HepG2 (cell line): ENCODE measurements around the gene SIN3A. TPM values are rescaled to one million over a fixed set of nuclear protein-coding genes. Genes with fewer than 3 reads are reported as not detected.

Source experiments
- ATF6 ChIP-seq: sonication (generic); formaldehyde crosslinking; conservative IDR thresholded peaks from 2 replicates; pipeline ENCODE4 v1.4.0; 2020; ENCODE audit warnings: missing genetic modification reagents
- EZH2 ChIP-seq: conservative IDR thresholded peaks from 2 replicates; pipeline ENCODE4 v1.6.1; 2012; ENCODE audit warnings: mild to moderate bottlenecking, low read depth, low read length, moderate library complexity
- KDM3A ChIP-seq: IDR thresholded peaks from 2 replicates; pipeline ENCODE4 v1.6.1; 2018; ENCODE audit warnings: low read depth, missing compliant biosample characterization
- KDM6A ChIP-seq: IDR thresholded peaks from 2 replicates; pipeline ENCODE4 v1.6.1; 2016; ENCODE audit warnings: low read depth
- PHF20 ChIP-seq: sonication (generic); formaldehyde crosslinking; IDR thresholded peaks from 2 replicates; pipeline ENCODE4 v1.5.0; 2020; ENCODE audit warnings: mild to moderate bottlenecking, missing genetic modification reagents
- RERE ChIP-seq: IDR thresholded peaks from 2 replicates; pipeline ENCODE4 v1.6.1; 2016; ENCODE audit warnings: low read depth, missing genetic modification reagents, missing compliant biosample characterization
- SPEN ChIP-seq: sonication (generic); formaldehyde crosslinking; IDR thresholded peaks from 2 replicates; pipeline ENCODE4 v1.5.1; 2020; ENCODE audit warnings: low read depth, mild to moderate bottlenecking, missing genetic modification reagents
- UBTF ChIP-seq: sonication (generic); formaldehyde crosslinking; IDR thresholded peaks from 2 replicates; pipeline ENCODE4 v1.4.0; 2020; ENCODE audit warnings: mild to moderate bottlenecking, missing genetic modification reagents
- ZBTB3 ChIP-seq: sonication (generic); formaldehyde crosslinking; IDR thresholded peaks from 2 replicates; pipeline ENCODE4 v1.4.0; 2020; ENCODE audit warnings: low read depth, mild to moderate bottlenecking, moderate library complexity, missing genetic modification reagents, borderline replicate concordance
- ZBTB38 ChIP-seq: sonication (generic); formaldehyde crosslinking; IDR thresholded peaks from 2 replicates; pipeline ENCODE4 v1.5.1; 2020; ENCODE audit warnings: mild to moderate bottlenecking, missing genetic modification reagents
- ZNF451 ChIP-seq: sonication (generic); formaldehyde crosslinking; IDR thresholded peaks from 2 replicates; pipeline ENCODE4 v1.5.0; 2020; ENCODE audit warnings: mild to moderate bottlenecking, missing genetic modification reagents
- ZNF75D ChIP-seq: sonication (generic); formaldehyde crosslinking; IDR thresholded peaks from 2 replicates; pipeline ENCODE4 v1.8.1; 2023; ENCODE audit warnings: missing genetic modification reagents, mild to moderate bottlenecking, borderline replicate concordance
- polyA plus RNA-seq, 8 experiments: library from polyadenylated mRNA; depleted of rRNA in 3 of 8; stranded (reverse) in 7 of 8; unstranded in 1 of 8; fragments of >200 nt; fragmentation: Illumina TruSeq in 4 of 8; extraction: Trizol in 4 of 8; gene quantifications; 2 replicates each; pipeline versions ENCODE4 v1.2.1 to v1.2.3, GENCODE V29; 2011 to 2016; ENCODE audit warnings: low read depth in 4 of 8, missing spikeins in 1 of 8, mixed read lengths in 1 of 8; ENCODE audit not compliant: insufficient read depth in 1 of 8
- total RNA-seq, 5 experiments: library from RNA; depleted of rRNA; stranded (reverse); fragments of >200 nt; fragmentation: Illumina TruSeq; extraction: Trizol; gene quantifications; 2 replicates each; pipeline ENCODE4 v1.2.3, GENCODE V29; 2016; ENCODE audit warnings: low read depth in 1 of 5
- TF ChIP-seq, protein P1 (sequence below): sonication (generic); formaldehyde crosslinking; IDR thresholded peaks from 2 replicates; pipeline ENCODE4 v1.4.0; 2020; ENCODE audit warnings: mild to moderate bottlenecking, missing genetic modification reagents

Gene SIN3A
- total and polyA plus RNA-seq, 2 of the 13 experiments (the other 11 are each of a cell fraction or from before 2014, with no cell fraction given): 16.1 to 28.1 TPM

- 0 out of 2 replicates have a peak, but pooled peaks have one; percentile 20 for TF ChIP-seq ATF6 (CRISPR knock-in tag)
- TF ChIP-seq ZNF451 (CRISPR knock-in tag): peak; percentile 84; the same call in 1 of the 2 replicates
- peak; percentile 76 for TF ChIP-seq UBTF (CRISPR knock-in tag)
- TF ChIP-seq KDM6A: 0 out of 2 replicates have a peak, but pooled peaks have one; percentile 11
- peak; percentile 76; the same call in 1 of the 2 replicates for TF ChIP-seq SPEN (CRISPR knock-in tag)
- TF ChIP-seq KDM3A: peak; percentile 48; the same call in 1 of the 2 replicates
- no peak for TF ChIP-seq ZNF75D (CRISPR knock-in tag)
- no peak for TF ChIP-seq EZH2
- TF ChIP-seq, protein P1, sequence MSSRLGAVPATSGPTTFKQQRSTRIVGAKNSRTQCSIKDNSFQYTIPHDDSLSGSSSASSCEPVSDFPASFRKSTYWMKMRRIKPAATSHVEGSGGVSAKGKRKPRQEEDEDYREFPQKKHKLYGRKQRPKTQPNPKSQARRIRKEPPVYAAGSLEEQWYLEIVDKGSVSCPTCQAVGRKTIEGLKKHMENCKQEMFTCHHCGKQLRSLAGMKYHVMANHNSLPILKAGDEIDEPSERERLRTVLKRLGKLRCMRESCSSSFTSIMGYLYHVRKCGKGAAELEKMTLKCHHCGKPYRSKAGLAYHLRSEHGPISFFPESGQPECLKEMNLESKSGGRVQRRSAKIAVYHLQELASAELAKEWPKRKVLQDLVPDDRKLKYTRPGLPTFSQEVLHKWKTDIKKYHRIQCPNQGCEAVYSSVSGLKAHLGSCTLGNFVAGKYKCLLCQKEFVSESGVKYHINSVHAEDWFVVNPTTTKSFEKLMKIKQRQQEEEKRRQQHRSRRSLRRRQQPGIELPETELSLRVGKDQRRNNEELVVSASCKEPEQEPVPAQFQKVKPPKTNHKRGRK (CRISPR knock-in tag): no peak
- TF ChIP-seq PHF20 (CRISPR knock-in tag): 0 out of 2 replicates have a peak, but pooled peaks have one; percentile 30
- no peak for TF ChIP-seq ZBTB3 (CRISPR knock-in tag)
- TF ChIP-seq ZBTB38 (CRISPR knock-in tag): no peak; the same call in 1 of the 2 replicates
- peak; percentile 53; the same call in 1 of the 2 replicates for TF ChIP-seq RERE (CRISPR knock-in tag)
Observed at GRCh38 chr15:75453703-75454470, 2.4 kb upstream of the SIN3A start (continued).
